GM12872 (cell line): ENCODE measurements around the gene SUPV3L1.

Experiments used
- TF ChIP-seq, protein P1 (sequence below): IDR thresholded peaks from 3 replicates; pipeline ENCODE4 v1.5.1; 2011; ENCODE audit warnings: low read depth, mild to moderate bottlenecking, low read length, moderate library complexity; ENCODE audit not compliant: insufficient read depth

SUPV3L1 gene

DNA sequence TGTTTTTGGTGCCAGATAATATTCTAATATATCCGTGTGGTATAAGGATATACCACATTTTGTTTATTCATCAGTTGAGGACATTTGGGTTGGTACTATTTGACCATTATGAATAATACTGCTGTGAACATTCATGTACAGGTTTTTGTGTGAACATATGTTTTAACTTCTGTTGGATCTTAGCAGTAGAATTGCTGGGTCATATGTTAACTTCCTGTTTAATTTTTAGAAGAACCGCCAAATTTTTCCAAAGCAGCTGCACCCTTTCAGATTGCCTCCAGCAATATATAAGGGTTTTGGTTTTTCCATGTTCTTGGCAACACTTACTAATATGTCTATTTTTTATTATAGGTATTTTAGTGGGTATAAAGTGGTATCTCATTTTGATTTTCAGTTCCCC is 33.3 kb upstream of the SUPV3L1 start:
- TF ChIP-seq, protein P1, sequence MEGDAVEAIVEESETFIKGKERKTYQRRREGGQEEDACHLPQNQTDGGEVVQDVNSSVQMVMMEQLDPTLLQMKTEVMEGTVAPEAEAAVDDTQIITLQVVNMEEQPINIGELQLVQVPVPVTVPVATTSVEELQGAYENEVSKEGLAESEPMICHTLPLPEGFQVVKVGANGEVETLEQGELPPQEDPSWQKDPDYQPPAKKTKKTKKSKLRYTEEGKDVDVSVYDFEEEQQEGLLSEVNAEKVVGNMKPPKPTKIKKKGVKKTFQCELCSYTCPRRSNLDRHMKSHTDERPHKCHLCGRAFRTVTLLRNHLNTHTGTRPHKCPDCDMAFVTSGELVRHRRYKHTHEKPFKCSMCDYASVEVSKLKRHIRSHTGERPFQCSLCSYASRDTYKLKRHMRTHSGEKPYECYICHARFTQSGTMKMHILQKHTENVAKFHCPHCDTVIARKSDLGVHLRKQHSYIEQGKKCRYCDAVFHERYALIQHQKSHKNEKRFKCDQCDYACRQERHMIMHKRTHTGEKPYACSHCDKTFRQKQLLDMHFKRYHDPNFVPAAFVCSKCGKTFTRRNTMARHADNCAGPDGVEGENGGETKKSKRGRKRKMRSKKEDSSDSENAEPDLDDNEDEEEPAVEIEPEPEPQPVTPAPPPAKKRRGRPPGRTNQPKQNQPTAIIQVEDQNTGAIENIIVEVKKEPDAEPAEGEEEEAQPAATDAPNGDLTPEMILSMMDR: no peak

DNA sequence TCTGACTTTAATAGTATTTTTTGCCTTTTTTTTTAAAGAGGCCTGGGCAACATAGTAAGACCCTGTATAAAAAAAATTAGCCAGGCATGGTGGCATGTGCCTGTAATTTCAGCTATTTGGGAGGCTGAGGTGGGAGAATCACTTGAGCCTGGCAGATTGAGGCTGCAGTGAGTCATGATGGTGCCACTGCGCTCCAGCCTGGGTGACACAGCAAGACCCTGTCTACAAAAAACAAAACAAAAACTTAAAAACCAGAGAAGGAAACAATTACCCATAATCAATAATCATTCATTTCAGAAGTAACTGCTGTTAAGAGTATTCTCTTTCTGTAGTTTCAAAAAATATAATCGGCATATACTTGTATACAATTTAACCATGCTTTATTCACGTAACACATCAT is 28.1 kb upstream of the SUPV3L1 start:
- TF ChIP-seq, protein P1: no peak

DNA sequence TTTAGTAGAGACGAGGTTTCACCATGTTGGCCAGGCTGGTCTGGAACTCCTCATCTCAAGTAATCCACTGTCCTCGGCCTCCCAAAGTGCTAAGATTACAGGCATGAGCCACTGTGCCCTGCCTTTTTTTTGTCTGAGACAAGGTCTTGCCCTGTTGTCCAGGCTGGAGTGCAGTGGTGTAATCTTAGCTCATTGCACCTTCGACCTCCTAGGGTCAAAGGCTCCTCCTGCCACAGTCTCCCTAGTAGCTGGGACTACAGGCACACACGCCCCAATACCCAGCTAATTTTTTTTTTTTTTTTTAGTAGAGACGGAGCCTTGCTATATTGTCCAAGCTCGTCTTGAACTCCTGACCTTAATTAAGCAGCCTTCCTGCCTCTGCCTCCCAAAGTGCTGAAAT is 26.8 kb upstream of the SUPV3L1 start:
- TF ChIP-seq, protein P1: no peak

DNA sequence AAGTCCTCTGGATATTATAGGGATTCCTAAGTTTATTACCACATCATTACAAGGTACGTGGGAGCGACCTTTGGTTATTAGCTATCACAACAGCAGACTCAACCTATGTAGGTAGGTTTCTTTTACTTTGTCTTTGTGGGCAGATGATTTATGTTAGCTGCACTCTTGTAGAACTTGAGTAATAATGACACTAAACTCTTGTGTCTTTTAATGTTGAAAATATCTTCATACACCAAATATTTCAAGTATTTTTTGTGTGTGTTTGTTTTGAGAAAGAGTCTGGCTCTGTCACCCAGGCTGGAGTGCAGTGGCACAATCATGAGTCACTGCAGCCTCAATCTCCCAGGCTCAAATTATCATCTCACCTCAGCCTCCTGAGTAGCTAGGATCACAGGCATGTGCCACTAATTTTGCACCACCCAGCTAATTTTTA is 19.2 kb upstream of the SUPV3L1 start:
- TF ChIP-seq, protein P1: no peak

DNA sequence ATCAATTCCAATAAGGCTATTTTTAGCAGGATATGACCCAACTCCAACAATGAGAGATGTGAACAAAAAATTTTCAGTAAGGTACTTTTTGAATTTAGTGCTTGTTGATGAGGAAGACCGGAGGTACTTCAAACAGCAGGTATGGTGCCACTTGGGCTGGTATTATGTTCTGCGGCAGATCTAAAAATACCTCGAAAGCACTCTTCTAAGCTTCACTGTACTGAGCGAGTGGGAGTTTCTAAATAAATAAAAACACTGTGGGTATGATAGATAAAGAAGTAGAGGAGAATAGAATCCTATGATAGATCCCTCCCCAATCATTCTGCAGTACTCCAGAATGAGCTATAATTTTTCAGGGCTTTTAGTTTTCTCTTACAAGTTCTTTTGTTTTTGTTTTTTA is 11.5 kb upstream of the SUPV3L1 start:
- TF ChIP-seq, protein P1: no peak

DNA sequence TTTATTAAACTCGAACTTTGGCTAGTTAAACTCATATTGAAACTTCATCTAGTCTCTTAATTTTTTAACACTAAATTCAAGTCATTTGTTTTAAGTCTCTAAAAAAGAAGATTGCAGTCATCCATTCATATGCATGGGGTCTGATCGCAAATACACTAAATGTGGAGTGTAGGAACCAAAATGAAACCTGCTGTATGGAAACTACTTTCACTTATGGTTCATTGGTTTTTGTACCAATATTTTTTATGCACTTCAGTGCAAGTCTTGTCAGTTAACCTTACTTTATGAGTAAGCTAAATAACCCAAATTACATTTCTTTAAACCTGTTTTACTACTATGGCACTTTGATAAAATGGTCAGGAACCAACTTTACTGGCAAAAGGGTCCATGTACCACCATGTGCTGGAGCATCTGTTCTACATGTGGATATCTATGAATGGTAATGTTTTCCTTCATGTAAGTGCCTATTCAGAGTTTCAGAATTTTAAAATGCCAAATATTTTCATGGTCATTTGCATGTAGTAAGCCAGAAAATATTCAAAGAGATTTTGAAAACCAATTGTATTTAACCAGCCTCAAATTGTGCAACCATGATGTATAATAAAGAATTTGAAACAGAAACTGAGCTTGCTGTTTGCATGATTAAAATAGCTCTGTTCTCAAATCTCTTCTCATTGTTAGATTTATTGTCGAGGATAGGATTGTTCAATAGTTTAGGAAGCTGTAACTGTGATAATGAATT is 7.6 kb upstream of the SUPV3L1 start:
- TF ChIP-seq, protein P1: no peak

DNA sequence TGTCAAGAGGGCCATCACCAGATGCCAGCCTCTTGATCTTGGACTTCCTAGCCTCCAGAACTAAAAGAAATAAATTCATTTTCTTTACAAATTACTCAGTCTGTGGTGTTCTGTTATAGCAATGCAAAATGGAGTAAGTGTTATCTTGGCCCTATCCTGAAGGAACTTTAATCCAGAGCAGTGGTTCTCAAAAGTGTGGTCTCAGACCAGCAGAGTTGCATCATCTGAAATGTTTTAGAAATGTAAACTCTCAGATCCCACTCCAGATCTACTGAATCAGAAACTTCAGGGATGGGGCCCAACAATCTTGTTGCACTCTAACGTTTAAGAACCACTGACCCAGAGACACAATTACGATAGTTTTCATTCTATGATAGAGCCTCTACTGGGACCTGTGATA is 3.2 kb upstream of the SUPV3L1 start:
- TF ChIP-seq, protein P1: no peak
